Heart left ventricle (tissue), 16 donors: ENCODE data around the gene FBXO44. TPM values are rescaled to one million over a fixed set of nuclear protein-coding genes. Genes with fewer than 3 reads are reported as not detected.

Experiments used
- ATAC-seq, 4 donors: fragments of 200-7000 bp; cut with Tn5 transposase; one replicate each; pipeline ENCODE4 v1.9.1; 2020 to 2022; ENCODE audit warnings: moderate library complexity in 4 of 4, mild to moderate bottlenecking in 3 of 4, moderate number of reproducible peaks in 1 of 4
- DNase-seq, 5 donors: peaks; one replicate each; pipeline ENCODE4 v3.0.0-alpha.2; 2020
- H3K27ac ChIP-seq, 12 donors: fragments of 200-600 bp; sonication (generic) in 4 of 12; one replicate each; pipeline versions ENCODE4 v1.5.0 to v1.8.0; 2016 to 2022; ENCODE audit warnings: mild to moderate bottlenecking in 2 of 12
- H3K27me3 ChIP-seq, 9 donors: fragments of 200-600 bp; sonication (generic) in 2 of 9; one replicate each; pipeline versions ENCODE4 v1.5.1 to v1.8.0; 2016 to 2022; ENCODE audit warnings: mild to moderate bottlenecking in 3 of 9
- H3K36me3 ChIP-seq, 9 donors: fragments of 200-600 bp; sonication (generic) in 2 of 9; one replicate each; pipeline versions ENCODE4 v1.5.0 to v1.8.0; 2018 to 2022; ENCODE audit warnings: mild to moderate bottlenecking in 2 of 9
- H3K4me1 ChIP-seq, 12 donors: fragments of 200-600 bp; sonication (generic) in 4 of 12; one replicate each; pipeline versions ENCODE4 v1.5.0 to v1.8.0; 2016 to 2022; ENCODE audit warnings: mild to moderate bottlenecking in 3 of 12
- H3K4me3 ChIP-seq, 12 donors: fragments of 200-600 bp; sonication (generic) in 4 of 12; one replicate each; pipeline versions ENCODE4 v1.5.0 to v1.8.0; 2017 to 2022; ENCODE audit warnings: mild to moderate bottlenecking in 9 of 12, moderate library complexity in 4 of 12
- H3K9me3 ChIP-seq, 12 donors: fragments of 200-600 bp; sonication (generic) in 4 of 12; one replicate each; pipeline versions ENCODE4 v1.5.0 to v1.8.0; 2016 to 2022; ENCODE audit warnings: mild to moderate bottlenecking in 1 of 12
- POLR2A ChIP-seq, 2 donors: fragments of 450-650 bp; IDR thresholded peaks; one replicate each; pipeline ENCODE4 v1.6.1; 2017; ENCODE audit warnings: antibody characterized with exemption in 2 of 2, mild to moderate bottlenecking in 2 of 2, moderate library complexity in 2 of 2
- WGBS, 4 donors: extraction: QIAGEN DNeasy Blood & Tissue Kit in 2 of 4; methylation state at CpG; one replicate each; pipeline versions ENCODE4 v1.1.5 to v1.1.7; 2013 to 2018; 5-methylcytosine and 5-hydroxymethylcytosine counted together
- intact Hi-C, 10 donors: fragments of 100-400 bp; cut with DNase I; formaldehyde crosslinking; loops; one replicate each; pipeline versions ENCODE4 v1.11.1 to v1.14.2; 2022
- polyA plus RNA-seq, 2 donors: library from polyadenylated mRNA; stranded (reverse); fragments of 200-250 nt; gene quantifications; one replicate each; pipeline ENCODE4 v1.2.3, GENCODE V29; 2013
- total RNA-seq, 9 donors: library from RNA; depleted of rRNA in 2 of 9; stranded (reverse); fragments of >200 nt in 2 of 9; fragmentation: NEBNext Ultra II Directional in 3 of 9; extraction: Animal tissue kit (Norgen Biotek cat#: 25700) in 3 of 9; gene quantifications; one replicate each; pipeline versions ENCODE4 v1.1.0 to v1.2.4, GENCODE V29; 2016 to 2023
- TF ChIP-seq, protein P1 (sequence below), 12 donors: fragments of 200-600 bp; sonication (generic) in 4 of 12; IDR thresholded peaks; one replicate each; pipeline versions ENCODE4 v1.5.0 to v1.8.0; 2018 to 2022; ENCODE audit warnings: antibody characterized with exemption in 12 of 12, mild to moderate bottlenecking in 5 of 12
- donor health status: ischemic (EF 13 %, LVEDD 7.1; RV severe dilation, severe dysfunction).
- donor health status: healthy with polysubstance abuse.
- donor health status: DM: no; HTN: yes; CAD: no.
- donor health status: DM: no; HTN: no; CAD: no.
- donor health status: ischemic (EF 25% LVEDD 6.9; RV normal size, moderate dysfunction).
- donor health status: ischemic (EF 25% LVEDD 5.7; RV mildly dilated, moderate dysfunction).
- donor health status: healthy.
- donor health status: DM: yes; HTN: yes; CAD: no.
- donor health status: ischemic (EF 35%, LVEDD 5.7; RV mildly dilated, moderate dysfunction).
- donor health status: nonischemic (EF 11% LVEDD 7.7; RV severe dilation, severe dysfunction).
- donor health status: DM: yes; HTN: yes; CAD: no.
- donor health status: PGD.
- donor health status: ischemic (EF 29% LVEDD 5.4; RV normal size, mild dysfunction).
- donor health status: nonischemic (EF 23%, LVEDD 6.1; RV moderate dilation, normal function).

The FBXO44 gene
- total and polyA plus RNA-seq, 11 donors, result 9.8 to 19.1 (median 15.8) TPM

DNA sequence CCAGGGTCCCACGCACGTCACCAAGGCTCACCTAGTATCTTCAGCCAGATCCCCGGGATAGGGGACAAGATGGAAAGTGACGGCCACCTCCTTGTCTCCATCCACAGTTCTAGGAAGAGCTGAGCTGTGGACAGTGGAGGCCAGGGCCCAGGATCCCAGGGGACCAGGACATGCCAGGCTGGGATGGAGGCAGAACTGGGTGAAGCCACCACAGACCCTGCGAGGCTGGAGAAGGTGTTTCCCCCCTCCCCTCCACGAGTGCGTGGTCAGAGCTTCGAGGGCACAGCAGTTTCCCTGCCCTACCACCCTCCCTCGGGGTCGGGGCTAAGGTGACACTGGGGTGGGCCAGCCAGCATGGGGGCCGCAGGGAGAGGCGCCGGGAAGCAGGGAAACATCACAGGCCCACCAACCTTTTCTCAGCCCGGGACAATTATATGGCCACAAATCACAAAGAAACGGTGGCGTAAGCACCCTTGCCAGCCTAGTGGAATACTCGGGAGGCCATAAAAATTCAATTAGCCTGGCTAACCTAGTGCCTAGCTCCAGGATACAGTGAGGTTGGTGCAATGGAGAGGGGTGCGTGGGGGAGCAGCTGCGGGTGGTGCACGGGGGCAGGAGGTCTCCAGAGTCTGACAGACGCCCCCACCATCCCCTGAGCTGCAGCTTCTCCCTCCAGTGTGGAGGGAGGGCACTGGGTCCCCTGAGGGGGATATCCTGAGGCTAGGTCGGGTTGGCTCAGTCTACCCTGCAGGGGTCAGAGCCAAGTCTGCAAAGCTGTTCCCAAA lies 50.2 kb downstream of the FBXO44 start:
- peaks cover 0 to 29% (median 11%) of the 10 kb centered on the region in 12 donors for H3K4me1 ChIP-seq
- peaks cover 6 to 40% (median 17%) of the 10 kb centered on the region in 9 donors for H3K27me3 ChIP-seq
- ATAC-seq (no peak), DNase-seq (no peak)
- intact Hi-C loops, result loop anchor here in 2 of 10 donors (5.0 kb wide), 2 partner anchors 33 to 668 kb away; no protein-coding TSS in a partner anchor
- no peaks in the 10 kb centered on the region for H3K36me3 ChIP-seq
- no peak overlapping the region for H3K4me3 ChIP-seq
- TF ChIP-seq, protein P1, sequence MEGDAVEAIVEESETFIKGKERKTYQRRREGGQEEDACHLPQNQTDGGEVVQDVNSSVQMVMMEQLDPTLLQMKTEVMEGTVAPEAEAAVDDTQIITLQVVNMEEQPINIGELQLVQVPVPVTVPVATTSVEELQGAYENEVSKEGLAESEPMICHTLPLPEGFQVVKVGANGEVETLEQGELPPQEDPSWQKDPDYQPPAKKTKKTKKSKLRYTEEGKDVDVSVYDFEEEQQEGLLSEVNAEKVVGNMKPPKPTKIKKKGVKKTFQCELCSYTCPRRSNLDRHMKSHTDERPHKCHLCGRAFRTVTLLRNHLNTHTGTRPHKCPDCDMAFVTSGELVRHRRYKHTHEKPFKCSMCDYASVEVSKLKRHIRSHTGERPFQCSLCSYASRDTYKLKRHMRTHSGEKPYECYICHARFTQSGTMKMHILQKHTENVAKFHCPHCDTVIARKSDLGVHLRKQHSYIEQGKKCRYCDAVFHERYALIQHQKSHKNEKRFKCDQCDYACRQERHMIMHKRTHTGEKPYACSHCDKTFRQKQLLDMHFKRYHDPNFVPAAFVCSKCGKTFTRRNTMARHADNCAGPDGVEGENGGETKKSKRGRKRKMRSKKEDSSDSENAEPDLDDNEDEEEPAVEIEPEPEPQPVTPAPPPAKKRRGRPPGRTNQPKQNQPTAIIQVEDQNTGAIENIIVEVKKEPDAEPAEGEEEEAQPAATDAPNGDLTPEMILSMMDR (IDR thresholded peaks at IDR 0.05), result no peak
- TF ChIP-seq POLR2A (IDR thresholded peaks at IDR 0.05), result no peak
- no peaks in the 10 kb centered on the region for H3K9me3 ChIP-seq
- WGBS, 4 donors, result 76 to 82% (median 79%) methylated on average over 12 to 22 of the region's 22 CpGs
- H3K27ac ChIP-seq, result no peak overlapping the region

DNA sequence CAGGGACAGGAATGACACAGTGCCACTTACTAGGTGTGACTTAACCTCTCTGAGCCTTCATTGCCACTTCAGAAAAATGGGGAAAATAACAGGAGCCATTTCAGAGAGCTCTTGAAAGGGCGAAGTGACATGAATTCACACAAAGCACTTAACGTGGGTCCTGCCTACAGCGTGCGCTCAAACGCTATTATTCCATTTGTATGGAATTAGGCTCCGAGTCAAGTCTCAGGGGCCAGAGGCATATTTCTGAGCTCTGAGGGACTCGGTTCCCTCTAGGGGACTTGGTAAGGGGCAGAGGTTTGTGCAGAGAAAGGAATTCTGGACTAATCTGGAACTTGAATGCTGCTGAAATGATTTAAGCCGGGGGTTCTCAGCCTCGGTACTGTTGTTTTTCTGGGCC lies 50.9 kb downstream of the FBXO44 start:
- no peak overlapping the region for H3K4me3 ChIP-seq
- ATAC-seq (no peak), DNase-seq (no peak)
- peaks cover 0 to 26% (median 11%) of the 10 kb centered on the region in 12 donors for H3K4me1 ChIP-seq
- no peak overlapping the region for H3K27ac ChIP-seq
- WGBS, 4 donors, result 78 to 90% (median 80%) methylated on average over 9 of the region's 9 CpGs
- intact Hi-C loops, result loop anchor here in 2 of 10 donors (5.0 kb wide), 2 partner anchors 33 to 668 kb away; no protein-coding TSS in a partner anchor
- no peaks in the 10 kb centered on the region for H3K9me3 ChIP-seq
- H3K36me3 ChIP-seq, result no peaks in the 10 kb centered on the region
- peaks cover 0 to 33% (median 15%) of the 10 kb centered on the region in 9 donors for H3K27me3 ChIP-seq
- TF ChIP-seq, protein P1 (IDR thresholded peaks at IDR 0.05), result no peak
- no peak for TF ChIP-seq POLR2A (IDR thresholded peaks at IDR 0.05)

DNA sequence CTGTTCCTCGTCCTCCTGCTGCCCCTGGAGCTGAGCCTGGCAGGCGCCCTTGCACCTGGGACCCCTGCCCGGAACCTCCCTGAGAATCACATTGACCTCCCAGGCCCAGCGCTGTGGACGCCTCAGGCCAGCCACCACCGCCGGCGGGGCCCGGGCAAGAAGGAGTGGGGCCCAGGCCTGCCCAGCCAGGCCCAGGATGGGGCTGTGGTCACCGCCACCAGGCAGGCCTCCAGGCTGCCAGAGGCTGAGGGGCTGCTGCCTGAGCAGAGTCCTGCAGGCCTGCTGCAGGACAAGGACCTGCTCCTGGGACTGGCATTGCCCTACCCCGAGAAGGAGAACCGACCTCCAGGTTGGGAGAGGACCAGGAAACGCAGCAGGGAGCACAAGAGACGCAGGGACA lies 51.6 kb downstream of the FBXO44 start:
- Histone ChIP-seq H3K27ac (no peak overlapping the region), H3K27me3 (peaks cover 0 to 26% (median 8%) of the 10 kb centered on the region in 9 donors), H3K9me3 (no peaks in the 10 kb centered on the region), H3K36me3 (no peaks in the 10 kb centered on the region), H3K4me3 (no peak overlapping the region), H3K4me1 (peaks cover 0 to 19% (median 10%) of the 10 kb centered on the region in 12 donors)
- no peak for ATAC-seq
- 91 to 94% (median 93%) methylated on average over 7 to 14 of the region's 14 CpGs for WGBS, 4 donors
- TF ChIP-seq, protein P1 (IDR thresholded peaks at IDR 0.05), result no peak
- no peak for TF ChIP-seq POLR2A (IDR thresholded peaks at IDR 0.05)
- intact Hi-C loops, result loop anchor here in 2 of 10 donors (5.0 kb wide), 2 partner anchors 34 to 669 kb away; no protein-coding TSS in a partner anchor
- no peak for DNase-seq

DNA sequence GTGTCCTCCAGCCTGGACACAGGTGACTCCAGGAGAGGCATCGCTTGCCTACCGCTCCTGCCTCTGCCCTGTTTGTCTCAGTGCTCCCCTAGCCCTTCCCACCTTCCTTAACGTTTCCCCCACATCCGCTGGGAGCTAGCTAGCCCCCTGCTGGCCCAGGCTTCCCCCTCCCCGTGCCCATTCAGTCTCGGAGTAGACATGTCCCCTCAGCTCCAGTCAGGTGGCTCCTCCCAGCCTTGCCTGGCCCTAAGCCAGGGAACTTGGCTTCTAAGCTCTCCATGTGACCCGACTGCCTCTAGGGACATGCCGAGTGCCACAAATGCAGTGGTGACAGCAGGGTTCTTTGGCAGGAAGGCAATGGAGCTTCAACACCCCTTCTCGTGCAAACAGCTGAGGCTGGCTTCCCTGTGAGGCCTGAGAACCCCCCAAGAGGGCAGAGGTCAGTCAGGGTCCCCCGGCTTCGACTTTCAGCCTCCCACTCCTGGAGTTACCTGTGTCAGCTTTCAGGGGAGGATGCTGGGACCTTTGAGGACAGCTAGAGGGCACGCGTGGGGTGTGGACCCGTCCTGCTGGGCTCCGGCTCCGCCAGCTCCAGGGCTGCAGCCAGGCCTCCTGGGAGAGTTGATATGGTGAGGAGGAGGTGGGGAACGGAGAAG lies 53.1 kb downstream of the FBXO44 start:
- peak; percentile 80 to 94 (median 88) for ATAC-seq
- TF ChIP-seq, protein P1 (IDR thresholded peaks at IDR 0.05), result no peak
- TF ChIP-seq POLR2A (IDR thresholded peaks at IDR 0.05), result no peak

More for the DNA sequence above, 53.1 kb downstream of the FBXO44 start:
- intact Hi-C loops, result loop anchor here in 2 of 10 donors (5.0 kb wide), 2 partner anchors 35 to 670 kb away; no protein-coding TSS in a partner anchor
- WGBS, 4 donors, result 8 to 18% (median 15%) methylated on average over 17 of the region's 17 CpGs
- Histone ChIP-seq H3K4me3 (no peak overlapping the region), H3K27me3 (peaks cover 0 to 23% (median 0%) of the 10 kb centered on the region in 9 donors), H3K36me3 (no peaks in the 10 kb centered on the region), H3K27ac (peak overlapping the region in 6 of 12 donors; percentile 3 to 71 (median 51)), H3K4me1 (peaks cover 0 to 13% (median 9%) of the 10 kb centered on the region in 12 donors), H3K9me3 (no peaks in the 10 kb centered on the region)
- DNase-seq, result peak in 4 of 5 donors; percentile 75 to 89 (median 83)
